ENCODE data around the gene KCNMB2. TPM values are rescaled to one million over a fixed set of nuclear protein-coding genes. Genes with fewer than 3 reads are reported as not detected.

Gene KCNMB2
- total RNA-seq, 4 donors from 2014 or later: not detected

- no peak overlapping the region for H3K27ac ChIP-seq
- no peaks in the 10 kb centered on the region for H3K9me3 ChIP-seq
- in situ Hi-C loops (cut with MboI; ENCODE audit: low sequenced_read_pairs in 4 of 4) (no loop called here), intact Hi-C loops (cut with DNase I; ENCODE audit: low total_unique reads) (no loop called here)
- no peak overlapping the region for H3K4me3 ChIP-seq
- no peak for DNase-seq
- TF ChIP-seq CTCF (IDR thresholded peaks at IDR 0.05 in 4 of 5, conservative IDR thresholded peaks at IDR 0.05 in 1 of 5) (no peak), POLR2A (IDR thresholded peaks at IDR 0.05) (no peak)
- no peaks in the 10 kb centered on the region for H3K4me1 ChIP-seq
- ATAC-seq: no peak
- no peaks in the 10 kb centered on the region for H3K27me3 ChIP-seq
- no peaks in the 10 kb centered on the region for H3K36me3 ChIP-seq
Observed at GRCh38 chr3:178517665-178518334, 18.4 kb upstream of the KCNMB2 start.

GRCh38 chr3:178518660-178519396 lies 17.4 kb upstream of the KCNMB2 start:
- H3K4me1 ChIP-seq: no peaks in the 10 kb centered on the region
- no peak overlapping the region for H3K4me3 ChIP-seq
- intact Hi-C loops (cut with DNase I; ENCODE audit: low total_unique reads) (no loop called here), in situ Hi-C loops (cut with MboI; ENCODE audit: low sequenced_read_pairs in 4 of 4) (no loop called here)
- DNase-seq (no peak), ATAC-seq (no peak)
- H3K36me3 ChIP-seq: no peaks in the 10 kb centered on the region
- no peak for TF ChIP-seq POLR2A (IDR thresholded peaks at IDR 0.05)
- no peak for TF ChIP-seq CTCF (IDR thresholded peaks at IDR 0.05 in 4 of 5, conservative IDR thresholded peaks at IDR 0.05 in 1 of 5)
- H3K9me3 ChIP-seq: no peaks in the 10 kb centered on the region
- no peak overlapping the region for H3K27ac ChIP-seq
- H3K27me3 ChIP-seq: no peaks in the 10 kb centered on the region

DNA sequence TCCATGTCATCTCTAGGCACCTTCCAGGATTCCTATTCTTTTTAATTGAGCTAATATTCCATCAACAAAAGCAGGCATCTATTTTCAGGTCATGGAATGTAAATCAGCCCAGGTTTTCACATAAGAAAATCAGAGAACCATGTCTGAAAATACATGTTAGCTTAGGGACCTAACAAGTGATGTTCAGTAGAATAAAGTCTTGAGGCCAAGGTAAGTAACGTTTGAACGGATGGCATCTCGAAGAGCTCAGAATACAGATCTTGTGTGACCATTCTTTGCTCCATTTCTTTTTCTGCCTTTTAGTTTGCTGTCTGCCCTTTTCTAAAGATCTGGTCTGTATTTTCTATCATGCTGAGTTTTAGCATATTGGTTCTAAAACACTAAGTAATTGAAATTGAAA lies 16.5 kb upstream of the KCNMB2 start:
- no peaks in the 10 kb centered on the region for H3K4me1 ChIP-seq
- DNase-seq: no peak
- no peak overlapping the region for H3K27ac ChIP-seq
- no peaks in the 10 kb centered on the region for H3K9me3 ChIP-seq
- no peak overlapping the region for H3K4me3 ChIP-seq
- in situ Hi-C loops (cut with MboI; ENCODE audit: low sequenced_read_pairs in 4 of 4) (no loop called here), intact Hi-C loops (cut with DNase I; ENCODE audit: low total_unique reads) (no loop called here)
- H3K36me3 ChIP-seq: no peaks in the 10 kb centered on the region
- no peaks in the 10 kb centered on the region for H3K27me3 ChIP-seq
- no peak for TF ChIP-seq CTCF (IDR thresholded peaks at IDR 0.05 in 4 of 5, conservative IDR thresholded peaks at IDR 0.05 in 1 of 5)
- no peak for TF ChIP-seq POLR2A (IDR thresholded peaks at IDR 0.05)
- no peak for ATAC-seq

GRCh38 chr3:178520451-178520850 lies 15.8 kb upstream of the KCNMB2 start:
- ATAC-seq (no peak), DNase-seq (no peak)
- no peak for TF ChIP-seq POLR2A (IDR thresholded peaks at IDR 0.05)
- no peak for TF ChIP-seq CTCF (IDR thresholded peaks at IDR 0.05 in 4 of 5, conservative IDR thresholded peaks at IDR 0.05 in 1 of 5)
- no peaks in the 10 kb centered on the region for H3K36me3 ChIP-seq
- intact Hi-C loops (cut with DNase I; ENCODE audit: low total_unique reads) (no loop called here), in situ Hi-C loops (cut with MboI; ENCODE audit: low sequenced_read_pairs in 4 of 4) (no loop called here)
- H3K27me3 ChIP-seq: no peaks in the 10 kb centered on the region
- H3K4me3 ChIP-seq: no peak overlapping the region
- H3K9me3 ChIP-seq: no peaks in the 10 kb centered on the region
- H3K4me1 ChIP-seq: peaks cover 0 to 3% of the 10 kb centered on the region in 2 donors
- H3K27ac ChIP-seq: no peak overlapping the region

Data from gastrocnemius medialis (tissue), 4 donors.